ENCODE data around the gene MAP3K6.

- no peak for TF ChIP-seq POLR2A (IDR thresholded peaks at IDR 0.05; ENCODE audit: low read length)
- TF ChIP-seq GATA1 (IDR thresholded peaks at IDR 0.05; ENCODE audit: low read depth, low read length) = no peak
Observed at GRCh38 chr1:27343639-27344025, 23.1 kb downstream of the MAP3K6 start.
